Measurements from ENCODE around the gene TMEM163. TPM values are rescaled to one million over a fixed set of nuclear protein-coding genes. Genes with fewer than 3 reads are reported as not detected.

TMEM163 gene
- total RNA-seq, 2 donors from 2014 or later: 0.14 to 2.5 TPM

- TF ChIP-seq CTCF (IDR thresholded peaks at IDR 0.05): no peak
- ATAC-seq (ENCODE audit: insufficient number of reproducible peaks, low FRiP score, low read depth): no peak
- H3K36me3 ChIP-seq: no peaks in the 10 kb centered on the region
Observed at GRCh38 chr2:134704173-134704572, 14.6 kb downstream of the TMEM163 start.

GRCh38 chr2:134703426-134703825 is 15.4 kb downstream of the TMEM163 start:
- Histone ChIP-seq H3K4me3 (no peak overlapping the region), H3K9me3 (no peaks in the 10 kb centered on the region), H3K27me3 (replicated peaks; ENCODE audit: insufficient read depth) (no peaks in the 10 kb centered on the region), H3K36me3 (no peaks in the 10 kb centered on the region), H3K27ac (no peak overlapping the region), H3K4me1 (ENCODE audit: control insufficient read depth in 1 of 2, low read depth in 2 of 2) (no peaks in the 10 kb centered on the region)
- DNase-seq (ENCODE audit: low spot score) (no peak), ATAC-seq (ENCODE audit: insufficient number of reproducible peaks, low FRiP score, low read depth) (no peak)
- TF ChIP-seq CTCF (IDR thresholded peaks at IDR 0.05): no peak

More at GRCh38 chr2:134704173-134704572, 14.6 kb downstream of the TMEM163 start:
- H3K9me3 ChIP-seq: no peaks in the 10 kb centered on the region
- H3K4me3 ChIP-seq: no peak overlapping the region
- no peaks in the 10 kb centered on the region for H3K27me3 ChIP-seq (replicated peaks; ENCODE audit: insufficient read depth)
- H3K4me1 ChIP-seq (ENCODE audit: control insufficient read depth in 1 of 2, low read depth in 2 of 2): no peaks in the 10 kb centered on the region
- no peak overlapping the region for H3K27ac ChIP-seq
- DNase-seq (ENCODE audit: low spot score): no peak

GRCh38 chr2:134700730-134701129 is 18.1 kb downstream of the TMEM163 start:
- ATAC-seq (ENCODE audit: insufficient number of reproducible peaks, low FRiP score, low read depth) (no peak), DNase-seq (ENCODE audit: low spot score) (no peak)
- TF ChIP-seq CTCF (IDR thresholded peaks at IDR 0.05): no peak
- Histone ChIP-seq H3K9me3 (no peaks in the 10 kb centered on the region), H3K4me3 (no peak overlapping the region), H3K27me3 (replicated peaks; ENCODE audit: insufficient read depth) (no peaks in the 10 kb centered on the region), H3K36me3 (no peaks in the 10 kb centered on the region), H3K4me1 (ENCODE audit: control insufficient read depth in 1 of 2, low read depth in 2 of 2) (no peaks in the 10 kb centered on the region), H3K27ac (no peak overlapping the region)

- no peak overlapping the region for H3K4me3 ChIP-seq
- no peak overlapping the region for H3K27ac ChIP-seq
- H3K4me1 ChIP-seq (ENCODE audit: control insufficient read depth in 1 of 2, low read depth in 2 of 2): no peaks in the 10 kb centered on the region
- H3K9me3 ChIP-seq: no peaks in the 10 kb centered on the region
- no peak for DNase-seq (ENCODE audit: low spot score)
- no peak for TF ChIP-seq CTCF (IDR thresholded peaks at IDR 0.05)
- ATAC-seq (ENCODE audit: insufficient number of reproducible peaks, low FRiP score, low read depth): no peak
- H3K27me3 ChIP-seq (replicated peaks; ENCODE audit: insufficient read depth): no peaks in the 10 kb centered on the region
- no peaks in the 10 kb centered on the region for H3K36me3 ChIP-seq
Observed at GRCh38 chr2:134694411-134694810, 24.4 kb downstream of the TMEM163 start.

- H3K27me3 ChIP-seq (replicated peaks; ENCODE audit: insufficient read depth): no peaks in the 10 kb centered on the region
- H3K4me1 ChIP-seq (ENCODE audit: control insufficient read depth in 1 of 2, low read depth in 2 of 2): no peaks in the 10 kb centered on the region
- DNase-seq (ENCODE audit: low spot score) (no peak), ATAC-seq (ENCODE audit: insufficient number of reproducible peaks, low FRiP score, low read depth) (no peak)
- H3K4me3 ChIP-seq: no peak overlapping the region
- no peaks in the 10 kb centered on the region for H3K36me3 ChIP-seq
- no peak overlapping the region for H3K27ac ChIP-seq
- TF ChIP-seq CTCF (IDR thresholded peaks at IDR 0.05): no peak
- no peaks in the 10 kb centered on the region for H3K9me3 ChIP-seq
Observed at GRCh38 chr2:134693359-134694330, 25.2 kb downstream of the TMEM163 start.

All from thoracic aorta (tissue), 2 donors.